Ovary (tissue), 9 donors: ENCODE data around the gene OLFML2A. TPM values are rescaled to one million over a fixed set of nuclear protein-coding genes. Genes with fewer than 3 reads are reported as not detected.

Experiments used
- DNase-seq, 5 donors: peaks; one replicate each; pipeline ENCODE4 v3.0.0-alpha.2; 2019 to 2020
- H3K27ac ChIP-seq, 2 donors: fragments of 200-600 bp; one replicate each; pipeline versions ENCODE4 v1.5.1 to v1.8.0; 2019 to 2022
- H3K27me3 ChIP-seq: fragments of 200-600 bp; one replicate; pipeline ENCODE4 v1.8.0; 2022
- H3K36me3 ChIP-seq: fragments of 200-600 bp; sonication (generic); one replicate; pipeline ENCODE4 v1.5.1; 2019
- H3K4me1 ChIP-seq: one replicate; pipeline ENCODE4 v1.8.1; 2013; ENCODE audit warnings: mild to moderate bottlenecking, moderate library complexity; ENCODE audit not compliant: insufficient read depth
- H3K4me3 ChIP-seq: fragments of 200-600 bp; sonication (generic); one replicate; pipeline ENCODE4 v1.5.1; 2017
- H3K9me3 ChIP-seq, 2 donors: fragments of 200-600 bp in 1 of 2; sonication (generic) in 1 of 2; one replicate each; pipeline versions ENCODE4 v1.5.1 to v1.8.1; 2013 to 2019; ENCODE audit warnings: mild to moderate bottlenecking in 1 of 2, moderate library complexity in 1 of 2
- EP300 ChIP-seq: sonication (generic); formaldehyde crosslinking; IDR thresholded peaks from one replicate; pipeline ENCODE4 v1.6.1; 2017; ENCODE audit warnings: antibody characterized with exemption
- POLR2A ChIP-seq: fragments of 450-650 bp; IDR thresholded peaks from one replicate; pipeline ENCODE4 v1.6.1; 2017; ENCODE audit warnings: antibody characterized with exemption, mild to moderate bottlenecking, moderate library complexity
- WGBS, 3 donors: extraction: QIAGEN DNeasy Blood & Tissue Kit in 1 of 3; methylation state at CpG; one replicate each; pipeline versions ENCODE4 v1.1.5 to v1.1.7; 2013 to 2017; 5-methylcytosine and 5-hydroxymethylcytosine counted together
- intact Hi-C, 4 donors: fragments of 100-400 bp; cut with DNase I; formaldehyde crosslinking; loops; one replicate each; pipeline versions ENCODE4 v1.11.0 to v1.15.1; 2022 to 2023
- polyA plus RNA-seq, 2 donors: library from polyadenylated mRNA; stranded (reverse); fragments of 200-250 nt in 1 of 2; fragments of 350-450 nt in 1 of 2; fragmentation: Illumina TruSeq in 1 of 2; extraction: RNeasy Lipid Tissue Mini Kit (QIAGEN cat#74804) in 1 of 2; gene quantifications; one replicate each; pipeline ENCODE4 v1.2.3, GENCODE V29; 2013 to 2014
- total RNA-seq, 7 donors: library from RNA; depleted of rRNA in 2 of 7; stranded (reverse); fragments of >200 nt in 2 of 7; fragmentation: NEBNext Ultra II Directional in 3 of 7; extraction: Animal tissue kit (Norgen Biotek cat#: 25700) in 3 of 7; gene quantifications; one replicate each; pipeline versions ENCODE4 v1.1.0 to v1.2.4, GENCODE V29; 2016 to 2023
- TF ChIP-seq, protein P1 (sequence below), 3 donors: fragments of 450-650 bp in 2 of 3; fragments of 200-600 bp in 1 of 3; IDR thresholded peaks; one replicate each; pipeline versions ENCODE4 v1.5.1 to v1.8.0; 2016 to 2022; ENCODE audit warnings: antibody characterized with exemption in 3 of 3, mild to moderate bottlenecking in 1 of 3
- donor health status: DM: no; HTN: no; CAD: no; lungs with moderate emphysema.
- donor health status: DM: no; HTN: no; CAD: no.
- donor health status: Bipolar disorder and iron deficiency.
- donor health status: DM: yes; HTN: yes; CAD: no.
- donor health status: DM: no; HTN: no; CAD: no.
- donor health status: DM: yes; HTN: yes; CAD: no.

The OLFML2A gene
- total and polyA plus RNA-seq, 9 donors: 14.7 to 63.4 (median 31.0) TPM

GRCh38 chr9:124814164-124814535 is 37.2 kb downstream of the OLFML2A start:
- TF ChIP-seq EP300: no peak
- TF ChIP-seq, protein P1, sequence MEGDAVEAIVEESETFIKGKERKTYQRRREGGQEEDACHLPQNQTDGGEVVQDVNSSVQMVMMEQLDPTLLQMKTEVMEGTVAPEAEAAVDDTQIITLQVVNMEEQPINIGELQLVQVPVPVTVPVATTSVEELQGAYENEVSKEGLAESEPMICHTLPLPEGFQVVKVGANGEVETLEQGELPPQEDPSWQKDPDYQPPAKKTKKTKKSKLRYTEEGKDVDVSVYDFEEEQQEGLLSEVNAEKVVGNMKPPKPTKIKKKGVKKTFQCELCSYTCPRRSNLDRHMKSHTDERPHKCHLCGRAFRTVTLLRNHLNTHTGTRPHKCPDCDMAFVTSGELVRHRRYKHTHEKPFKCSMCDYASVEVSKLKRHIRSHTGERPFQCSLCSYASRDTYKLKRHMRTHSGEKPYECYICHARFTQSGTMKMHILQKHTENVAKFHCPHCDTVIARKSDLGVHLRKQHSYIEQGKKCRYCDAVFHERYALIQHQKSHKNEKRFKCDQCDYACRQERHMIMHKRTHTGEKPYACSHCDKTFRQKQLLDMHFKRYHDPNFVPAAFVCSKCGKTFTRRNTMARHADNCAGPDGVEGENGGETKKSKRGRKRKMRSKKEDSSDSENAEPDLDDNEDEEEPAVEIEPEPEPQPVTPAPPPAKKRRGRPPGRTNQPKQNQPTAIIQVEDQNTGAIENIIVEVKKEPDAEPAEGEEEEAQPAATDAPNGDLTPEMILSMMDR (IDR thresholded peaks at IDR 0.05): no peak
- TF ChIP-seq POLR2A: no peak
- 79 to 89% (median 87%) methylated on average over 5 of the region's 5 CpGs for WGBS, 3 donors
- intact Hi-C loops: no loop called here
- H3K27ac ChIP-seq: no peak overlapping the region
- no peaks in the 10 kb centered on the region for H3K9me3 ChIP-seq
- no peak overlapping the region for H3K4me3 ChIP-seq
- no peaks in the 10 kb centered on the region for H3K36me3 ChIP-seq
- no peaks in the 10 kb centered on the region for H3K4me1 ChIP-seq
- H3K27me3 ChIP-seq: no peaks in the 10 kb centered on the region
- DNase-seq: no peak

DNA sequence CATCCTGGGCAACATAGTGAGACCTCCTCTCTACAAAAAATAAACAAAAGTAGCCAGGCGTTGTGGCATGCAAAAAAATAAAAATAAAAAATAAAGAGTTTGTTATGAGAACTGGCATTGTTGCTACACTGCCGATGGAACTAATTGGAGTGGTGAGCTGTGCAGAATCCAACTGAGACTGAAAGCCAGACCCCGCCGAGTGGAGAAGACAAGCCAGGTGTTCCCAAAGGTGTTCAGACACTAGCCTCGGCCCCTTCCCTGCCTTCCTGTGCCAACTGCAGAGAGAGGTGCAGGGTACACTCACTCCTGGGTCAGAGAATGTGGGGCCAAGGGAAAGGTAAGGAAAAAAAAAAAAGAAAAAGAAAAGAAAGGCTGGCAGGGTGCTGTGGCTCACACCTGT is 38.7 kb downstream of the OLFML2A start:
- no peaks in the 10 kb centered on the region for H3K36me3 ChIP-seq
- DNase-seq: no peak
- 77 to 89% (median 85%) methylated on average over 5 of the region's 5 CpGs for WGBS, 3 donors
- no peak overlapping the region for H3K4me3 ChIP-seq
- no peaks in the 10 kb centered on the region for H3K27me3 ChIP-seq
- intact Hi-C loops: no loop called here
- no peaks in the 10 kb centered on the region for H3K4me1 ChIP-seq
- H3K27ac ChIP-seq: no peak overlapping the region
- no peak for TF ChIP-seq EP300
- TF ChIP-seq, protein P1 (IDR thresholded peaks at IDR 0.05): no peak
- no peak for TF ChIP-seq POLR2A
- no peaks in the 10 kb centered on the region for H3K9me3 ChIP-seq

- no peak overlapping the region for H3K27ac ChIP-seq
- no peak for DNase-seq
These were observed 41.7 kb downstream of the OLFML2A start for GRCh38 chr9:124818431-124819281.

GRCh38 chr9:124820698-124821623 is 44.0 kb downstream of the OLFML2A start:
- DNase-seq: no peak
- no peak overlapping the region for H3K27ac ChIP-seq
- no peaks in the 10 kb centered on the region for H3K9me3 ChIP-seq
- intact Hi-C loops: no loop called here
- no peak overlapping the region for H3K4me3 ChIP-seq
- no peaks in the 10 kb centered on the region for H3K27me3 ChIP-seq
- WGBS, 3 donors: 58 to 74% (median 69%) methylated on average over 12 of the region's 12 CpGs
- no peak for TF ChIP-seq POLR2A
- TF ChIP-seq, protein P1 (IDR thresholded peaks at IDR 0.05): no peak
- H3K36me3 ChIP-seq: no peaks in the 10 kb centered on the region
- H3K4me1 ChIP-seq: no peaks in the 10 kb centered on the region

More at GRCh38 chr9:124818431-124819281, 41.7 kb downstream of the OLFML2A start:
- intact Hi-C loops: no loop called here
- no peak overlapping the region for H3K4me3 ChIP-seq
- WGBS, 3 donors: 58 to 76% (median 66%) methylated on average over 18 of the region's 18 CpGs
- no peaks in the 10 kb centered on the region for H3K36me3 ChIP-seq
- TF ChIP-seq, protein P1 (IDR thresholded peaks at IDR 0.05): no peak
- no peak for TF ChIP-seq POLR2A
- TF ChIP-seq EP300: no peak
- H3K9me3 ChIP-seq: no peaks in the 10 kb centered on the region
- no peaks in the 10 kb centered on the region for H3K4me1 ChIP-seq
- H3K27me3 ChIP-seq: no peaks in the 10 kb centered on the region
